Measurements from ENCODE around the gene SLC3A2. TPM values are rescaled to one million over a fixed set of nuclear protein-coding genes. Genes with fewer than 3 reads are reported as not detected.

SLC3A2 gene
- total RNA-seq, 1 donor from 2014 or later, result 1,548 TPM

DNA sequence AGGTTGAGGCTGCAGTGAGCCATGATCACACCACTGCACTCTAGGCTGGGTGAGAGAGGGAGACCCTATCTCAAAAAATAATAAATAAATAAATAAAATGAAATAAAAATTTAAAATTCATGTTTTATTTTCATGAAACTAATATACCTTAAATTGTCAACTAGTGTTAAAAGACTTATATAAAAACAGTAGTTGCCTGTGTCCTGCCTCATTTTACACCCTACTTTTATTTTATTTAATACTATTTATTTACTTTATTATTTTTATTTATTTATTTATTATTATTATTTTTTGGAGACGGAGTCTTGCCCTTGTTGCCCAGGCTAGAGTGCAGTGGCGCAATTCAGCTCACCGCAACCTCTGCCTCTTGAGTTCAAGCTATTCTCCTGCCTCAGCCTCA is 36.5 kb upstream of the SLC3A2 start:
- no peak for DNase-seq (ENCODE audit: low read depth)
- no peak for FAIRE-seq
- no peak overlapping the region for H3K4me3 ChIP-seq (ENCODE audit: low read depth, low read length)
- H3K27me3 ChIP-seq (ENCODE audit: control insufficient read depth, insufficient read depth, low read length), result no peaks in the 10 kb centered on the region
- no peaks in the 10 kb centered on the region for H3K36me3 ChIP-seq (ENCODE audit: control insufficient read depth, insufficient read depth, low read length)
- TF ChIP-seq, protein P1, sequence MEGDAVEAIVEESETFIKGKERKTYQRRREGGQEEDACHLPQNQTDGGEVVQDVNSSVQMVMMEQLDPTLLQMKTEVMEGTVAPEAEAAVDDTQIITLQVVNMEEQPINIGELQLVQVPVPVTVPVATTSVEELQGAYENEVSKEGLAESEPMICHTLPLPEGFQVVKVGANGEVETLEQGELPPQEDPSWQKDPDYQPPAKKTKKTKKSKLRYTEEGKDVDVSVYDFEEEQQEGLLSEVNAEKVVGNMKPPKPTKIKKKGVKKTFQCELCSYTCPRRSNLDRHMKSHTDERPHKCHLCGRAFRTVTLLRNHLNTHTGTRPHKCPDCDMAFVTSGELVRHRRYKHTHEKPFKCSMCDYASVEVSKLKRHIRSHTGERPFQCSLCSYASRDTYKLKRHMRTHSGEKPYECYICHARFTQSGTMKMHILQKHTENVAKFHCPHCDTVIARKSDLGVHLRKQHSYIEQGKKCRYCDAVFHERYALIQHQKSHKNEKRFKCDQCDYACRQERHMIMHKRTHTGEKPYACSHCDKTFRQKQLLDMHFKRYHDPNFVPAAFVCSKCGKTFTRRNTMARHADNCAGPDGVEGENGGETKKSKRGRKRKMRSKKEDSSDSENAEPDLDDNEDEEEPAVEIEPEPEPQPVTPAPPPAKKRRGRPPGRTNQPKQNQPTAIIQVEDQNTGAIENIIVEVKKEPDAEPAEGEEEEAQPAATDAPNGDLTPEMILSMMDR (IDR thresholded peaks at IDR 0.05; ENCODE audit: insufficient read depth, low read length, severe bottlenecking), result no peak

DNA sequence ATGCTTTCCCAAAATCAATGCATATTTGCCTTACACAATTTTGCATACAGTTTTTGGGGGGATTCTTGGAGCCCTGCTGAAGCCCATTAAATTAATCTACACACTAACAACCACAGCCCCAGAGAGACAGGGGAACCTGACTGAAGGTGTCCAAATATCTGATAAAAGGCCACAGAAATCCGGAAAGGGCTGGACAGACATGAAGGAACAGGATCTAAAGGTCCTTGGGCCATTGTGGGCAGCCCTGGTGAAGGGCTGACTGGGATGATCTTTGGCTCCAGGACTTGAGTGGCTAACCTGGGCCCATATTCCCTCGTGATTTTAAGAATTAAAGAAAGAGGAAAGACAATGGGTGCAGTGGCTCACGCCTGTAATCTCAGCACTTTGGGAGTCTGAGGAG is 34.5 kb upstream of the SLC3A2 start:
- no peak for FAIRE-seq

GRCh38 chr11:62847767-62848314 is 32.9 kb upstream of the SLC3A2 start:
- no peak for FAIRE-seq
- peaks cover 6% of the 10 kb centered on the region for H3K36me3 ChIP-seq (ENCODE audit: control insufficient read depth, insufficient read depth, low read length)
- H3K4me3 ChIP-seq (ENCODE audit: low read depth, low read length), result no peak overlapping the region
- TF ChIP-seq, protein P1 (IDR thresholded peaks at IDR 0.05; ENCODE audit: insufficient read depth, low read length, severe bottlenecking), result no peak
- no peaks in the 10 kb centered on the region for H3K27me3 ChIP-seq (ENCODE audit: control insufficient read depth, insufficient read depth, low read length)
- DNase-seq (ENCODE audit: low read depth), result no peak

More for the DNA sequence above, 34.5 kb upstream of the SLC3A2 start:
- Histone ChIP-seq H3K36me3 (ENCODE audit: control insufficient read depth, insufficient read depth, low read length) (no peaks in the 10 kb centered on the region), H3K4me3 (ENCODE audit: low read depth, low read length) (no peak overlapping the region), H3K27me3 (ENCODE audit: control insufficient read depth, insufficient read depth, low read length) (no peaks in the 10 kb centered on the region)
- no peak for DNase-seq (ENCODE audit: low read depth)
- TF ChIP-seq, protein P1 (IDR thresholded peaks at IDR 0.05; ENCODE audit: insufficient read depth, low read length, severe bottlenecking), result no peak

DNA sequence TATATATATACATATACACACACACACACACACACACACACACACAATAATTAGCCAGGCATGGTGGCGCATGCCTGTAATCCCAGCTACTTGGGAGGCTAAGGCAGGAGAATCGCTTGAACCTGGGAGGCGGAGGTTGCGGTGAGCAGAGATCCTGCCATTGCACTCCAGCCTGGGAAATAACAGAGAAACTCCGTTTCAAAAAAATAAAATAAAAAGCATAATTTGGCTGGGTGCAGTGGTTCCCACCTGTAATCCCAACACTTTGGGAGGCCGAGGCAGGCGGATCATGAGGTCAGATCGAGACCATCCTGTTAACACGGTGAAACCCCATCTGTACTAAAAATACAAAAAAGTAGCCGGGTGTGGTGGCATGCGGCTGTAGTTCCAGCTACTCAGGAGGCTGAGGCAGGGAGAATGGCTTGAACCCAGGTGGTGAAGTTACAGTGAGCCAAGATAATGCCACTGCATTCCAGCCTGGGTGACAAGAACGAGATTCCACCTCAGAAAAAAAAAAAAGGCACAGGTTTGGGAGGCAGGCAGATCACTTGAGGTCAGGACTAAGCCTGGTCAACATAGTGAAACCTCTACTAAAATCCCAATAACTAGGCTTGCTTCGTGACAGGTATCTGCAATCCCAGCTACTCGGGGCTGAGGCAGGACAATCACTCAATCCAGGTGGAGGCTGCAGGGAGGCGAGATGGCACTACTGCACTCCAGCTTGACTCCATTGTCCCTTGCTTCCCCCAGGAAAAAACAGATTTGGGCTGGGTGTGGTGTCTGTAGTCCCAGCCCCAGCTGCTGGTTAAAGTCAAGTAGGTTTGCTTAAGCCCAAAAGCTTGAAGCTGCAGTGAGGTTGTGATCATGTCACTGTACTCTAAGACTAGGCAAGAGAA is 29.5 kb upstream of the SLC3A2 start:
- TF ChIP-seq, protein P1 (IDR thresholded peaks at IDR 0.05; ENCODE audit: insufficient read depth, low read length, severe bottlenecking), result no peak
- DNase-seq (ENCODE audit: low read depth) (no peak), FAIRE-seq (no peak)
- Histone ChIP-seq H3K4me3 (ENCODE audit: low read depth, low read length) (no peak overlapping the region), H3K36me3 (ENCODE audit: control insufficient read depth, insufficient read depth, low read length) (peaks cover 21% of the 10 kb centered on the region), H3K27me3 (ENCODE audit: control insufficient read depth, insufficient read depth, low read length) (no peaks in the 10 kb centered on the region)

DNA sequence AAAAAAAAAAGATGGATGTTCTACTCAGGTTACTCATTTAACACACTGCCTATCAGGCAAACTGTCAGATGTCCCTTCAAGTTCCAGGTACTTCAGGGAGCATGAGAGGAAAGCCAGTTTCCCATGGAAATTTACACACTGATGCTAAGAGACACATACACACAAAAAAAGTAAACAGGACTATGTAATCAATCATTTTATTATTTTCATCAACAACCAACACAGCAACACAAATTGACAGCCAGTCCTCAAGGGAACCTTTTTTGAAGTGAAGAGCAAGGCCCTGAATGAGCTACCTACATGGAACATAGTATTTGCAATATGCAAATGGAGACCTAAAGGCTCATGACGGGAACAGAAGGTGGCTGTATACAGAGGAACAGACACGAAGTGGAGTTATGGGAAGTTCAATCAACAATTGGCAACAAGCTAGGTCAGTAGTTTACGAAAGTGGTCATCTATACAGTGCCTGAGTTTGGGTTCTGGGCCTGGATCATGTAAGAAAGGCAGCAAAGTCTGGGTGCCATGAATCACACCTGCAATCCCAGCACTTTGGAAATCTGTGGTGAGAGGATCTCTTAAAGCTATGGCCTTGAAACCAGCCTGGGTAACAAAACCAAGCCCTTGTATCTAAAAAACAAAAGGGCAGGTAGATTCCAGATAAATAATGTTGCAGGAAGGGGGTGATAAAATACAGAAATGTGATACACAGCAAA is 28.7 kb upstream of the SLC3A2 start:
- FAIRE-seq (no peak), DNase-seq (ENCODE audit: low read depth) (no peak)
- Histone ChIP-seq H3K27me3 (ENCODE audit: control insufficient read depth, insufficient read depth, low read length) (no peaks in the 10 kb centered on the region), H3K4me3 (ENCODE audit: low read depth, low read length) (no peak overlapping the region), H3K36me3 (ENCODE audit: control insufficient read depth, insufficient read depth, low read length) (peaks cover 21% of the 10 kb centered on the region)
- TF ChIP-seq, protein P1 (IDR thresholded peaks at IDR 0.05; ENCODE audit: insufficient read depth, low read length, severe bottlenecking), result no peak

All from bronchial epithelial cell (primary cell).